ENCODE results near the gene GFAP. TPM values are rescaled to one million over a fixed set of nuclear protein-coding genes. Genes with fewer than 3 reads are reported as not detected.
"Not testable (repeated sequence)": the region's sequence is repeated elsewhere in the genome, so short reads cannot be mapped to it uniquely, and the experiment has no call there.

The GFAP gene
- total RNA-seq, 4 donors from 2014 or later = 0.33 to 2.3 (median 2.0) TPM; not detected in 1

- intact Hi-C loops (cut with DNase I) = no loop called here
- no peaks in the 10 kb centered on the region for H3K9me3 ChIP-seq
- peak; percentile 86 for DNase-seq
- no peaks in the 10 kb centered on the region for H3K27me3 ChIP-seq
- H3K36me3 ChIP-seq = no peaks in the 10 kb centered on the region
- 1 to 4% methylated on average over 17 to 51 of the region's 62 CpGs for WGBS, 2 donors
- TF ChIP-seq CTCF (IDR thresholded peaks at IDR 0.05) = peak in 1 of 6 experiments; percentile 3
- peak; percentile 16 to 73 for TF ChIP-seq POLR2A (IDR thresholded peaks at IDR 0.05)
- H3K4me1 ChIP-seq = peaks cover 4% of the 10 kb centered on the region in 2 donors
- peak within 1 kb of the TSS in 2 of 3 donors; percentile 5 to 31 for H3K4me3 ChIP-seq (replicated peaks in 1 of 3)
- no peak within 1 kb of the TSS for H3K27ac ChIP-seq
Measured at GRCh38 chr17:44947461-44948314, 32.4 kb upstream of the GFAP start, which contains the start of gene KIF18B. TSS of gene KIF18B (minus strand) at chr17:44947773. CDS start at chr17:44936344, 11,429 bp downstream.

- H3K36me3 ChIP-seq; H3K4me1 ChIP-seq; H3K4me3 ChIP-seq (replicated peaks in 1 of 3); H3K9me3 ChIP-seq; intact Hi-C loops (cut with DNase I); H3K27me3 ChIP-seq; H3K27ac ChIP-seq; DNase-seq: not testable (repeated sequence)
- 92 to 96% methylated on average over 10 of the region's 10 CpGs for WGBS, 2 donors
Measured at GRCh38 chr17:44945652-44946051, 30.4 kb upstream of the GFAP start.

- WGBS, 2 donors = 84 to 85% methylated on average over 4 of the region's 4 CpGs
- Histone ChIP-seq H3K4me1 (peaks cover 4% of the 10 kb centered on the region in 2 donors), H3K27me3 (no peaks in the 10 kb centered on the region), H3K27ac (no peak overlapping the region), H3K36me3 (no peaks in the 10 kb centered on the region), H3K9me3 (no peaks in the 10 kb centered on the region), H3K4me3 (replicated peaks in 1 of 3) (no peak overlapping the region)
- no peak for TF ChIP-seq CTCF (IDR thresholded peaks at IDR 0.05)
- TF ChIP-seq POLR2A (IDR thresholded peaks at IDR 0.05) = no peak
- intact Hi-C loops (cut with DNase I) = no loop called here
- no peak for DNase-seq
Measured at GRCh38 chr17:44942456-44942855, 27.2 kb upstream of the GFAP start.

GRCh38 chr17:44941712-44942331 lies 26.5 kb upstream of the GFAP start:
- no peak for DNase-seq
- intact Hi-C loops (cut with DNase I) = no loop called here
- WGBS, 2 donors = 83 to 88% methylated on average over 9 of the region's 9 CpGs
- Histone ChIP-seq H3K4me3 (replicated peaks in 1 of 3) (no peak overlapping the region), H3K36me3 (no peaks in the 10 kb centered on the region), H3K27me3 (no peaks in the 10 kb centered on the region), H3K27ac (no peak overlapping the region), H3K9me3 (no peaks in the 10 kb centered on the region), H3K4me1 (no peaks in the 10 kb centered on the region)
- TF ChIP-seq POLR2A (IDR thresholded peaks at IDR 0.05) (no peak), CTCF (IDR thresholded peaks at IDR 0.05) (no peak)

- intact Hi-C loops (cut with DNase I) = no loop called here
- H3K27me3 ChIP-seq = no peaks in the 10 kb centered on the region
- H3K4me3 ChIP-seq (replicated peaks in 1 of 3) = no peak overlapping the region
- no peak for TF ChIP-seq POLR2A (IDR thresholded peaks at IDR 0.05)
- TF ChIP-seq CTCF (IDR thresholded peaks at IDR 0.05) = no peak
- no peaks in the 10 kb centered on the region for H3K4me1 ChIP-seq
- DNase-seq = no peak
- H3K36me3 ChIP-seq = no peaks in the 10 kb centered on the region
- no peaks in the 10 kb centered on the region for H3K9me3 ChIP-seq
- 70 to 82% methylated on average over 1 of the region's 1 CpG for WGBS, 2 donors
- H3K27ac ChIP-seq = no peak overlapping the region
Measured at GRCh38 chr17:44940768-44941167, 25.5 kb upstream of the GFAP start.
